T-helper 17 cell (primary cell): Measurements from ENCODE around the gene BCKDHA. TPM values are rescaled to one million over a fixed set of nuclear protein-coding genes. Genes with fewer than 3 reads are reported as not detected.

Experiments
- ATAC-seq: fragments of 150-1000 bp; cut with Tn5 transposase; 2 replicates; pipeline ENCODE4 v1.10.0; 2021; ENCODE audit warnings: mild to moderate bottlenecking, moderate library complexity
- DNase-seq, 3 donors: peaks; one replicate each; pipeline versions ENCODE4 v3.0.0 to v3.0.0-alpha.2; 2020 to 2021
- H3K9me3 ChIP-seq: one replicate; pipeline ENCODE4 v1.7.0; 2013; ENCODE audit warnings: low read length, mild to moderate bottlenecking; ENCODE audit not compliant: control insufficient read depth, poor library complexity, severe bottlenecking
- H3K27ac Mint-ChIP-seq: one replicate; pipeline ENCODE4 v1.8.0; 2022; ENCODE audit warnings: mild to moderate bottlenecking, moderate library complexity, mixed read lengths
- H3K27me3 Mint-ChIP-seq: one replicate; pipeline ENCODE4 v1.8.0; 2022; ENCODE audit warnings: mixed read lengths
- H3K36me3 Mint-ChIP-seq: one replicate; pipeline ENCODE4 v1.8.0; 2022; ENCODE audit warnings: low read depth, mixed read lengths
- H3K4me1 Mint-ChIP-seq: one replicate; pipeline ENCODE4 v1.8.0; 2022; ENCODE audit warnings: mild to moderate bottlenecking, mixed read lengths
- H3K4me3 Mint-ChIP-seq: one replicate; pipeline ENCODE4 v1.8.0; 2022; ENCODE audit warnings: mild to moderate bottlenecking, moderate library complexity, mixed read lengths
- total RNA-seq, 4 donors: library from RNA in 2 of 4; stranded (reverse) in 2 of 4; gene quantifications; one replicate each; pipeline ENCODE4 v1.2.3 and lab custom pipeline; 2022 to 2026

BCKDHA gene
- total RNA-seq, 2 donors from 2014 or later, result 13.2 to 14.7 TPM

- Mint-ChIP-seq H3K27me3 (no peaks in the 10 kb centered on the region), H3K4me1 (peaks cover 7% of the 10 kb centered on the region), H3K4me3 (no peak overlapping the region), H3K27ac (peak overlapping the region; percentile 41), H3K36me3 (peaks cover 2% of the 10 kb centered on the region)
- ATAC-seq, result no peak
- H3K9me3 ChIP-seq, result no peaks in the 10 kb centered on the region
- DNase-seq, result no peak
Observed at GRCh38 chr19:41414461-41414860, 16.8 kb downstream of the BCKDHA start.

GRCh38 chr19:41415154-41415571 is 17.5 kb downstream of the BCKDHA start:
- ATAC-seq (no peak), DNase-seq (no peak)
- H3K9me3 ChIP-seq, result no peaks in the 10 kb centered on the region
- Mint-ChIP-seq H3K4me3 (no peak overlapping the region), H3K27me3 (no peaks in the 10 kb centered on the region), H3K4me1 (peaks cover 3% of the 10 kb centered on the region), H3K36me3 (peaks cover 2% of the 10 kb centered on the region), H3K27ac (no peak overlapping the region)

GRCh38 chr19:41416194-41416674 is 18.6 kb downstream of the BCKDHA start:
- no peaks in the 10 kb centered on the region for H3K9me3 ChIP-seq
- H3K36me3 Mint-ChIP-seq, result peaks cover 2% of the 10 kb centered on the region
- H3K27me3 Mint-ChIP-seq, result no peaks in the 10 kb centered on the region
- peaks cover 5% of the 10 kb centered on the region for H3K4me1 Mint-ChIP-seq
- ATAC-seq (no peak), DNase-seq (no peak)
- no peak overlapping the region for H3K27ac Mint-ChIP-seq
- no peak overlapping the region for H3K4me3 Mint-ChIP-seq

- Mint-ChIP-seq H3K4me1 (peaks cover 10% of the 10 kb centered on the region), H3K27ac (no peak overlapping the region), H3K36me3 (peaks cover 5% of the 10 kb centered on the region), H3K27me3 (no peaks in the 10 kb centered on the region), H3K4me3 (no peak overlapping the region)
- H3K9me3 ChIP-seq, result no peaks in the 10 kb centered on the region
- DNase-seq (no peak), ATAC-seq (no peak)
Observed at GRCh38 chr19:41420101-41420880, 22.7 kb downstream of the BCKDHA start.

- H3K9me3 ChIP-seq, result no peaks in the 10 kb centered on the region
- ATAC-seq, result no peak
- H3K27me3 Mint-ChIP-seq, result no peaks in the 10 kb centered on the region
- H3K27ac Mint-ChIP-seq, result peak overlapping the region; percentile 76
- peaks cover 13% of the 10 kb centered on the region for H3K4me1 Mint-ChIP-seq
- no peak overlapping the region for H3K4me3 Mint-ChIP-seq
- no peak for DNase-seq
- peaks cover 5% of the 10 kb centered on the region for H3K36me3 Mint-ChIP-seq
Observed at GRCh38 chr19:41421314-41421713, 23.7 kb downstream of the BCKDHA start.

- ATAC-seq (no peak), DNase-seq (no peak)
- Mint-ChIP-seq H3K4me1 (peaks cover 16% of the 10 kb centered on the region), H3K36me3 (peaks cover 5% of the 10 kb centered on the region), H3K27me3 (no peaks in the 10 kb centered on the region), H3K27ac (peak overlapping the region; percentile 76), H3K4me3 (no peak overlapping the region)
- no peaks in the 10 kb centered on the region for H3K9me3 ChIP-seq
Observed at GRCh38 chr19:41421973-41422372, 24.4 kb downstream of the BCKDHA start.

GRCh38 chr19:41422456-41422855 is 24.8 kb downstream of the BCKDHA start:
- Mint-ChIP-seq H3K36me3 (peaks cover 5% of the 10 kb centered on the region), H3K27ac (no peak overlapping the region), H3K27me3 (no peaks in the 10 kb centered on the region), H3K4me3 (no peak overlapping the region), H3K4me1 (peaks cover 20% of the 10 kb centered on the region)
- no peak for ATAC-seq
- DNase-seq, result no peak
- no peaks in the 10 kb centered on the region for H3K9me3 ChIP-seq

- H3K27me3 Mint-ChIP-seq, result no peaks in the 10 kb centered on the region
- no peak for DNase-seq
- no peak overlapping the region for H3K27ac Mint-ChIP-seq
- H3K4me3 Mint-ChIP-seq, result no peak overlapping the region
- peaks cover 25% of the 10 kb centered on the region for H3K4me1 Mint-ChIP-seq
- peaks cover 5% of the 10 kb centered on the region for H3K36me3 Mint-ChIP-seq
- no peaks in the 10 kb centered on the region for H3K9me3 ChIP-seq
- no peak for ATAC-seq
Observed at GRCh38 chr19:41422955-41423354, 25.3 kb downstream of the BCKDHA start.

- Mint-ChIP-seq H3K27me3 (no peaks in the 10 kb centered on the region), H3K36me3 (peaks cover 5% of the 10 kb centered on the region), H3K4me1 (peaks cover 30% of the 10 kb centered on the region), H3K4me3 (peak overlapping the region; percentile 41), H3K27ac (peak overlapping the region; percentile 27)
- ATAC-seq (no peak), DNase-seq (no peak)
- no peaks in the 10 kb centered on the region for H3K9me3 ChIP-seq
Observed at GRCh38 chr19:41424335-41425173, 26.9 kb downstream of the BCKDHA start.

GRCh38 chr19:41425174-41426115 is 27.8 kb downstream of the BCKDHA start:
- DNase-seq (no peak), ATAC-seq (no peak)
- no peaks in the 10 kb centered on the region for H3K9me3 ChIP-seq
- Mint-ChIP-seq H3K27ac (peak overlapping the region; percentile 56), H3K4me1 (peaks cover 30% of the 10 kb centered on the region), H3K27me3 (no peaks in the 10 kb centered on the region), H3K36me3 (peaks cover 5% of the 10 kb centered on the region), H3K4me3 (peak overlapping the region; percentile 98)

- DNase-seq (no peak), ATAC-seq (no peak)
- Mint-ChIP-seq H3K27me3 (no peaks in the 10 kb centered on the region), H3K27ac (peak overlapping the region; percentile 96), H3K4me3 (peak overlapping the region; percentile 98), H3K4me1 (peaks cover 29% of the 10 kb centered on the region), H3K36me3 (peaks cover 5% of the 10 kb centered on the region)
- no peaks in the 10 kb centered on the region for H3K9me3 ChIP-seq
Observed at GRCh38 chr19:41426116-41426841, 28.7 kb downstream of the BCKDHA start.

- no peak for DNase-seq
- peaks cover 28% of the 10 kb centered on the region for H3K4me1 Mint-ChIP-seq
- no peaks in the 10 kb centered on the region for H3K27me3 Mint-ChIP-seq
- H3K9me3 ChIP-seq, result no peaks in the 10 kb centered on the region
- peaks cover 5% of the 10 kb centered on the region for H3K36me3 Mint-ChIP-seq
- peak; percentile 46 for ATAC-seq
- H3K27ac Mint-ChIP-seq, result peak within 1 kb of the TSS; percentile 96
- peak within 1 kb of the TSS; percentile 98 for H3K4me3 Mint-ChIP-seq
Observed at GRCh38 chr19:41426952-41427646, 29.5 kb downstream of the BCKDHA start, which contains the start of gene B3GNT8. B3GNT8 (minus strand) TSS chr19:41427374; CDS start chr19:41426778, 596 bp downstream.
